K562 (cell line): ENCODE measurements around the gene TOX2. TPM values are rescaled to one million over a fixed set of nuclear protein-coding genes. Genes with fewer than 3 reads are reported as not detected.

Source experiments
- ATAC-seq: fragments of 200-7000 bp; cut with Tn5 transposase; 3 replicates; pipeline ENCODE4 v1.9.1; 2020; ENCODE audit warnings: moderate library complexity
- BruUV-seq: library from RNA; stranded (reverse); fragments of 400-500 nt; replicated peaks from 2 replicates; lab custom pipeline; 2021; lab: Mats Ljungman, UMichigan
- CTCF ChIA-PET: fragments of 300-600 bp; formaldehyde crosslinking; extraction: SDS; loops from one replicate; lab custom pipeline; 2021; ENCODE audit warnings: low intra/inter-chr PET ratio; lab: Yijun Ruan, JAX
- POLR2A ChIA-PET: fragments of 300-600, 350-650 bp; sonication (Branson Sonifier 250); formaldehyde crosslinking; extraction: SDS; loops from one replicate; lab custom pipeline; 2021; ENCODE audit warnings: antibody characterized with exemption, inconsistent platforms; lab: Yijun Ruan, JAX
- DNase-seq, 4 experiments: peaks; one replicate each; pipeline versions ENCODE4 v3.0.0 to v3.0.0-alpha.2; 2011 to 2018; ENCODE audit warnings: low spot score in 3 of 4, mixed read lengths in 3 of 4; ENCODE audit errors: extremely low read depth in 1 of 4
- FAIRE-seq: peaks from 2 replicates; lab custom pipeline; 2011; peaks lifted over from hg19 to GRCh38; lab: Jason Lieb, UNC
- H2AFZ ChIP-seq: 2 replicates; pipeline ENCODE4 v1.6.0; 2011; ENCODE audit warnings: low read depth, low read length, control low read depth, inconsistent platforms
- H3K27ac ChIP-seq: fragments of 200-600 bp; 3 replicates; pipeline ENCODE4 v1.8.0; 2011; ENCODE audit warnings: low read depth, mild to moderate bottlenecking, control low read depth, inconsistent platforms, low read length, moderate library complexity, mixed read lengths; ENCODE audit errors: extremely low read depth
- H3K27me3 ChIP-seq, 2 experiments: fragments of 300-600 bp in 1 of 2; 2 replicates in 1 of 2; 3 replicates in 1 of 2; pipeline versions ENCODE4 v1.6.0 to v1.8.0; 2011; ENCODE audit warnings: inconsistent platforms in 2 of 2, low read length in 2 of 2, mild to moderate bottlenecking in 1 of 2, mixed read lengths in 1 of 2, moderate library complexity in 1 of 2; ENCODE audit not compliant: control insufficient read depth in 2 of 2, insufficient read depth in 2 of 2
- H3K36me3 ChIP-seq: fragments of 300-600 bp; 3 replicates; pipeline ENCODE4 v1.8.0; 2011; ENCODE audit warnings: mild to moderate bottlenecking, low read length, inconsistent platforms; ENCODE audit not compliant: control insufficient read depth, insufficient read depth
- H3K4me1 ChIP-seq, 2 experiments: fragments of 200-600 bp in 1 of 2; replicated peaks in 1 of 2; 2 replicates in 1 of 2; 3 replicates in 1 of 2; pipeline versions ENCODE4 v1.5.1 to v1.8.0; 2011; ENCODE audit warnings: inconsistent platforms in 2 of 2, low read length in 2 of 2, mild to moderate bottlenecking in 1 of 2, mixed read lengths in 1 of 2, moderate library complexity in 1 of 2; ENCODE audit not compliant: control insufficient read depth in 2 of 2, insufficient read depth in 2 of 2
- H3K4me2 ChIP-seq: 2 replicates; pipeline ENCODE4 v1.6.1; 2011; ENCODE audit warnings: low read length, control low read depth, inconsistent platforms, mixed read lengths; ENCODE audit not compliant: insufficient read depth
- H3K4me3 ChIP-seq: fragments of 200-600 bp; sonication (generic), shearing (Covaris generic); 2 replicates; pipeline ENCODE4 v1.5.1; 2016; ENCODE audit warnings: control low read depth, inconsistent platforms
- H3K79me2 ChIP-seq: fragments of 200-600 bp; 3 replicates; pipeline ENCODE4 v1.8.0; 2011; ENCODE audit warnings: low read length, inconsistent platforms; ENCODE audit not compliant: control insufficient read depth, insufficient read depth
- H3K9ac ChIP-seq, 2 experiments: 2 replicates each; pipeline versions ENCODE4 v1.6.0 to v1.6.1; 2011; ENCODE audit warnings: low read depth in 2 of 2, low read length in 2 of 2, control low read depth in 1 of 2, inconsistent platforms in 1 of 2, mild to moderate bottlenecking in 1 of 2, mixed read lengths in 1 of 2; ENCODE audit not compliant: insufficient read depth in 1 of 2
- H3K9me1 ChIP-seq: one replicate; pipeline ENCODE4 v1.6.0; 2011; ENCODE audit warnings: inconsistent platforms, mild to moderate bottlenecking, low read length, moderate library complexity; ENCODE audit not compliant: control insufficient read depth, insufficient read depth
- H3K9me3 ChIP-seq: replicated peaks from 2 replicates; pipeline ENCODE4 v1.5.1; 2011; ENCODE audit warnings: low read depth, low read length, inconsistent platforms; ENCODE audit not compliant: control insufficient read depth, insufficient read depth
- H4K20me1 ChIP-seq: replicated peaks from 2 replicates; pipeline ENCODE4 v1.6.1; 2011; ENCODE audit warnings: low read length, inconsistent platforms, mixed read lengths; ENCODE audit not compliant: control insufficient read depth, insufficient read depth
- BRF2 ChIP-seq: IDR thresholded peaks from 3 replicates; pipeline ENCODE4 v1.6.1; 2011; ENCODE audit warnings: borderline replicate concordance, mild to moderate bottlenecking; ENCODE audit not compliant: insufficient read length, insufficient read depth
- ELF1 ChIP-seq: fragments of 200-800 bp; sonication (Bioruptor generic); IDR thresholded peaks from 2 replicates; pipeline ENCODE4 v1.6.1; 2016; ENCODE audit warnings: missing genetic modification characterization, missing compliant biosample characterization
- EP300 ChIP-seq: IDR thresholded peaks from 2 replicates; pipeline ENCODE4 v1.6.1; 2012; ENCODE audit warnings: low read length, improper control_type of control experiment
- MBD2 ChIP-seq: sonication (generic); IDR thresholded peaks from 2 replicates; pipeline ENCODE4 v1.6.1; 2016; ENCODE audit warnings: low read depth, borderline replicate concordance
- MCM2 ChIP-seq: fragments of 450-650 bp; IDR thresholded peaks from 2 replicates; pipeline ENCODE4 v1.6.1; 2017; ENCODE audit warnings: low read depth, mild to moderate bottlenecking
- MCM5 ChIP-seq: fragments of 450-650 bp; IDR thresholded peaks from 2 replicates; pipeline ENCODE4 v1.6.1; 2016; ENCODE audit warnings: low read depth
- NFRKB ChIP-seq: fragments of 450-650 bp; IDR thresholded peaks from 2 replicates; pipeline ENCODE4 v1.6.1; 2016; ENCODE audit warnings: low read depth
- RBBP5 ChIP-seq: fragments of 200-600 bp; sonication (generic); IDR thresholded peaks from 2 replicates; pipeline ENCODE4 v1.6.1; 2012; ENCODE audit warnings: borderline replicate concordance, mild to moderate bottlenecking, low read length, control low read depth, inconsistent platforms; ENCODE audit not compliant: insufficient read depth, poor library complexity, severe bottlenecking
- RBFOX2 ChIP-seq: fragments of 200-400 bp; formaldehyde crosslinking; IDR thresholded peaks from 2 replicates; pipeline ENCODE4 v1.6.1; 2017; ENCODE audit warnings: low read depth, mild to moderate bottlenecking, low read length, moderate library complexity
- RBM15 ChIP-seq: fragments of 200-400 bp; formaldehyde crosslinking; IDR thresholded peaks from 2 replicates; pipeline ENCODE4 v1.6.1; 2018; ENCODE audit warnings: mild to moderate bottlenecking, low read length, moderate library complexity; ENCODE audit not compliant: insufficient read depth
- TCF7 ChIP-seq: sonication (generic); IDR thresholded peaks from 2 replicates; pipeline ENCODE4 v1.6.1; 2016; ENCODE audit warnings: antibody characterized with exemption, borderline replicate concordance
- TEAD2 ChIP-seq: fragments of 450-650 bp; IDR thresholded peaks from 2 replicates; pipeline ENCODE4 v1.6.1; 2016; ENCODE audit warnings: missing genetic modification characterization, control low read depth, missing compliant biosample characterization
- TSHZ1 ChIP-seq: fragments of 250-450 bp; sonication (Bioruptor Pico); IDR thresholded peaks from 2 replicates; pipeline ENCODE4 v1.4.0; 2020; ENCODE audit warnings: mild to moderate bottlenecking, moderate library complexity
- ZBTB2 ChIP-seq: fragments of 450-650 bp; IDR thresholded peaks from 2 replicates; pipeline ENCODE4 v1.6.1; 2016; ENCODE audit warnings: antibody characterized with exemption
- ZNF384 ChIP-seq: IDR thresholded peaks from 2 replicates; pipeline ENCODE4 v1.6.1; 2012; ENCODE audit warnings: low read depth, low read length, improper control_type of control experiment
- ZNF696 ChIP-seq: fragments of 250-450 bp; sonication (Bioruptor Pico); conservative IDR thresholded peaks from 2 replicates; pipeline ENCODE4 v1.4.0; 2020; ENCODE audit warnings: mild to moderate bottlenecking, moderate library complexity
- WGBS: fragments of 100-300 bp; shearing (Covaris generic); methylation state at CpG from one replicate; pipeline ENCODE4 v1.1.6; 2016; ENCODE audit warnings: low coverage, mixed read lengths; ENCODE audit not compliant: insufficient coverage; ENCODE audit errors: missing lambda C conversion rate; 5-methylcytosine and 5-hydroxymethylcytosine counted together
- in situ Hi-C: fragments of 300-500 bp; cut with MboI; formaldehyde crosslinking; loops from 4 replicates; pipeline ENCODE4 v1.15.0; 2018; ENCODE audit warnings: inconsistent platforms, mixed read lengths
- intact Hi-C: fragments of 100-400 bp; cut with micrococcal nuclease; formaldehyde crosslinking; loops from 2 replicates; pipeline ENCODE4 v1.14.2; 2022
- polyA plus RNA-seq, 8 experiments: library from polyadenylated mRNA; depleted of rRNA in 4 of 8; stranded (reverse) in 5 of 8; unstranded in 3 of 8; fragments of >200 nt; fragmentation: Nextera tagmentation in 2 of 8; fragmentation: Illumina TruSeq in 1 of 8; extraction: Ambion mirVana in 2 of 8; extraction: Trizol in 1 of 8; gene quantifications; 2 replicates each; pipeline versions ENCODE4 v1.2.1 to v1.2.3, GENCODE V29; 2011 to 2014; ENCODE audit warnings: inconsistent platforms in 1 of 8, missing spikeins in 1 of 8
- total RNA-seq, 7 experiments: library from RNA; depleted of rRNA in 6 of 7; stranded (reverse); fragments of >200 nt in 6 of 7; fragmentation: Illumina TruSeq in 2 of 7; extraction: Trizol in 2 of 7; gene quantifications; 2 replicates each; pipeline versions ENCODE4 v1.2.1 to v1.2.3, GENCODE V29; 2011 to 2021; ENCODE audit warnings: low replicate concordance in 1 of 7
- TF ChIP-seq, protein P1 (sequence below): sonication (generic); formaldehyde crosslinking; IDR thresholded peaks from 2 replicates; pipeline ENCODE4 v1.8.0; 2022; ENCODE audit warnings: mild to moderate bottlenecking, missing genetic modification reagents

The TOX2 gene
- total and polyA plus RNA-seq, 9 of the 15 experiments (the other 6 are each of a cell fraction or from before 2014, with no cell fraction given) = not detected

GRCh38 chr20:44071526-44072111, 157.0 kb downstream of the TOX2 start:
- Histone ChIP-seq H4K20me1 (no peaks in the 10 kb centered on the region; the same call in 1 of the 2 replicates), H3K36me3 (no peaks in the 10 kb centered on the region), H3K27me3 (peaks cover 57 to 91% of the 10 kb centered on the region in 2 experiments), H3K9me3 (no peaks in the 10 kb centered on the region), H3K9ac (no peak overlapping the region), H2AFZ (no peak overlapping the region), H3K4me3 (no peak overlapping the region), H3K27ac (no peak overlapping the region), H3K4me1 (no peaks in the 10 kb centered on the region), H3K79me2 (no peaks in the 10 kb centered on the region), H3K9me1 (peaks cover 3% of the 10 kb centered on the region), H3K4me2 (no peak overlapping the region)
- under 1% methylated on average over 10 of the region's 11 CpGs for WGBS
- ATAC-seq (no peak), DNase-seq (no peak), FAIRE-seq (no peak)
- intact Hi-C loops = no loop called here
- BruUV-seq = no TSS peak
- ChIA-PET CTCF (no interaction called here), POLR2A (interaction anchor here (0.5 kb wide), 1 partner anchor 62 kb away, joined by 3 read pairs; no protein-coding TSS in a partner anchor)
- in situ Hi-C loops = no loop called here
- TF ChIP-seq EP300 (no peak), MCM5 (no peak), RBBP5 (no peak), MCM2 (no peak), TEAD2 (tag) (no peak), TSHZ1 (no peak), RBM15 (no peak), BRF2 (no peak), ZBTB2 (no peak), MBD2 (no peak), ELF1 (tag) (no peak), NFRKB (no peak), RBFOX2 (no peak), ZNF384 (no peak), ZNF696 (no peak), TCF7 (no peak)
- TF ChIP-seq, protein P1, sequence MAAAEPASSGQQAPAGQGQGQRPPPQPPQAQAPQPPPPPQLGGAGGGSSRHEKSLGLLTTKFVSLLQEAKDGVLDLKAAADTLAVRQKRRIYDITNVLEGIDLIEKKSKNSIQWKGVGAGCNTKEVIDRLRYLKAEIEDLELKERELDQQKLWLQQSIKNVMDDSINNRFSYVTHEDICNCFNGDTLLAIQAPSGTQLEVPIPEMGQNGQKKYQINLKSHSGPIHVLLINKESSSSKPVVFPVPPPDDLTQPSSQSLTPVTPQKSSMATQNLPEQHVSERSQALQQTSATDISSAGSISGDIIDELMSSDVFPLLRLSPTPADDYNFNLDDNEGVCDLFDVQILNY = no peak
